ENCODE measurements around the gene BCL2L13.
A peak's percentile ranks its signal among the peaks of the same experiment; 100 is the strongest.

BCL2L13 gene, protein sequence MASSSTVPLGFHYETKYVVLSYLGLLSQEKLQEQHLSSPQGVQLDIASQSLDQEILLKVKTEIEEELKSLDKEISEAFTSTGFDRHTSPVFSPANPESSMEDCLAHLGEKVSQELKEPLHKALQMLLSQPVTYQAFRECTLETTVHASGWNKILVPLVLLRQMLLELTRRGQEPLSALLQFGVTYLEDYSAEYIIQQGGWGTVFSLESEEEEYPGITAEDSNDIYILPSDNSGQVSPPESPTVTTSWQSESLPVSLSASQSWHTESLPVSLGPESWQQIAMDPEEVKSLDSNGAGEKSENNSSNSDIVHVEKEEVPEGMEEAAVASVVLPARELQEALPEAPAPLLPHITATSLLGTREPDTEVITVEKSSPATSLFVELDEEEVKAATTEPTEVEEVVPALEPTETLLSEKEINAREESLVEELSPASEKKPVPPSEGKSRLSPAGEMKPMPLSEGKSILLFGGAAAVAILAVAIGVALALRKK

GRCh38 chr22:17638432-17639246 is at the start of gene BCL2L13:
TSS of gene BCL2L13 (plus strand) at chr22:17638757. CDS start at chr22:17655712, 16,955 bp downstream.
- DNase-seq = peak; percentile 86 to 87

- DNase-seq = no peak
Observed at GRCh38 chr22:17589810-17590375, 48.7 kb upstream of the BCL2L13 start.

- DNase-seq = no peak
Observed at GRCh38 chr22:17590586-17590985, 48.0 kb upstream of the BCL2L13 start.

DNA sequence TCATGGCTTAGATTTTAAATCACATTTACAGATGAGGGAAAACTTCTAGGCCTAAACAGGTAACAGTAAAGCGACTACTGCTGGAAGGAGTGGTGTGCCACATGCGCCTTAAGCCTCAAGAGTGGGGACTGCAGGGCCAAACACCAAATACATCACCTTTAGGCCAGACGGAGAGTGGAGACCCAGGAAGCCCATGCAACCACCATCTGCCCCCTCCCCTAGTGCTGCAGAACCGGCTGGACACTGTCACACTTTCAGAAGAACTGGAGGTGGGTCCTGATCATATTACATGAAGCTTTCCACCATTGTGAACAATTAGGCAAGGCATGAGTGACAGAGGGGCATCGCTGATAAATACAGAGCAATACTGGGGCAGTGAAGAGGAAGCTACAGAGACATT is 46.4 kb upstream of the BCL2L13 start:
- DNase-seq = no peak

DNA sequence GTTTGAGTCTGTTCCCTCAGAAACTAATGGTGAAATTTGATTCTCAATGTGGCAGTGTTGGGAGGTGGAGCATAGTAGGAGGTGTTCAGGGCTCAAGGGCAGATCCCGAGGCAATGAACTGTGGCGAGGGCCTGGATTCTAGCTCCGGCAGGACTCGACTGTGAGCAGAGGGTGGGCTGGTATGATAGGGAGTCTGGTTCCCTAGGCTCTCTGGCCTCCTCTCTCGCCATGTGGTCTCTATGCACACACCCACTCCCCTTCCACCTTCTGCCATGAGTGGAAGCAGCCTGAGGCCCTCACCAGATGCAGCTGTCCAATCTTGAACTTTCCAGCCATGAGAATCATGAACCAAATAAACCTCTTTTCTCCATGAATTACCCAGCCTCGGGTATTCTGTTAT is 42.3 kb upstream of the BCL2L13 start:
- no peak for DNase-seq

DNA sequence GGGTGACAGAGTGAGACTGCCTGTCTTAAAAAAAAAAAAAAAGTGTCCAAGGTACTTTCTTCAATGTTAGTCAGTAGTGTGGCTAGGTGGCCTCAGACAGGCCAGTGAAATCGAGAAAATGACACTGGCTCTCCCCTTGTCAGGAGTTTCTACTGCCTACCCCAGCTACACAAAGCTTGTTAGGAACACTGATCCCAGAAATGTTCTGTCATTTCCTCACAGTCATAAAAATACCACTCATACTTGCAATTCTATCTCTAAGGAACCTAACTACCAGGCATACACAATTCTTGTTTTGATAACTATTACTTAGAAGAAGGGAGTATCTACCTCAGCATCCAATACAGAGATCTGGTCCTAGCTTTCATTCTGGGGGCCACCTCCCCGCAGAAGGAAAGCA is 41.3 kb upstream of the BCL2L13 start:
- no peak for DNase-seq

- no peak for DNase-seq
Observed at GRCh38 chr22:17598318-17598717, 40.2 kb upstream of the BCL2L13 start.

DNA sequence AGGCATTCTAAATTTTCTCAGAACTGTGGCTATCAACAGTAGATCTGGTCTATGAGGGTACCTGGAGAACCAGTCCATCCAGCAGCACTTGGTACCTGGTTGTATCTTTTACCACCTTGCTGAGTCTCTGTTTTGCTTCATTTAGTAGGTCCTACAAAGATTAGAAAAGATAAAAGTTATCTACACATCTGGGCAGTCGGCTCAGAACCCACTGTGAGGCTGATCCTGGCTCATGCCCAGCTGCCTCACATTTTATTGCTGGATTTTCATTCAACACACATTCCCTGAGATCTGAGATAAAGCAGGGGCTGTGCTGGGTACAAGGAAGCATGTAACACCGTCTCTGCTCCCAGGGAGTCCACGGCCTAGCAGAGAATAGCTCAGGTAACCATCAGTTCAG is 37.5 kb upstream of the BCL2L13 start:
- no peak for DNase-seq

DNA sequence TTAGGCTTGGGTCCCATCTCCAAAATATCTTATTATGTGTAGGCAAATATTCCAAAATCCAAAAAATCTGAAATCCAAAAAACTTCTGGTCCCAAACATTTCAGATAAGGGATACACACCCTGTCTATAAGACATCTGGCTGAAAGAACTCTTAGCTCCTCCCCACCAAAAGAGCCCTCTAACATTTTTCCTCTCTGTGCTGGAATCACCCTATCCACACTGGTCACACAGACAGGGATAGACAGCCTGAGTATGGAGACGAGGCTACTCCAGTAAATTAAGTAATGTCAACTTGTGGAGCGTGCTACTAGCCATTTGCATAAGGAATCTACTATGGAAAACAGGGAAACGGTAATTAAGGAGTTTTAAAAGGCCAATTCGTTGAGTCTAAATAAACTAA is 34.9 kb upstream of the BCL2L13 start:
- no peak for DNase-seq

DNA sequence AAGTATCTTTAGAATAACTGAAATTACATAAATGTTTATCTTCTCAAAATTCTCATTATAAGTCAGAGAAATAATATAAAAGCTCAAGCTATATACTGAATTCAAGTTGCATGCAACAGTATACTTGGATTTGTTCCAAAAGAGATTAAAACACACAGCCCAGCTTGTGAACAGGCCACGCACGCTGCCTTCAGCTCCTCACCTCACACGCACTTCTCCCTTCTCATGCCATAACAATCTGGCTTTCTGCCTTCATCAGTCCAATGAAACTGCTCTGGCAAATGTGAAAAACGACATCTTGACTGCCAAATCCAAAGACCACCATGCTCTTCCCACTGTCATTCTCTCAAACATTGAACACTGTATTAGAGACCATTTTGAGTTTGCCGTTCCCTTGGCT is 32.1 kb upstream of the BCL2L13 start:
- no peak for DNase-seq

- no peak for DNase-seq
Observed at GRCh38 chr22:17607891-17608521, 30.6 kb upstream of the BCL2L13 start.

- DNase-seq = no peak
Observed at GRCh38 chr22:17612057-17612456, 26.5 kb upstream of the BCL2L13 start.

DNA sequence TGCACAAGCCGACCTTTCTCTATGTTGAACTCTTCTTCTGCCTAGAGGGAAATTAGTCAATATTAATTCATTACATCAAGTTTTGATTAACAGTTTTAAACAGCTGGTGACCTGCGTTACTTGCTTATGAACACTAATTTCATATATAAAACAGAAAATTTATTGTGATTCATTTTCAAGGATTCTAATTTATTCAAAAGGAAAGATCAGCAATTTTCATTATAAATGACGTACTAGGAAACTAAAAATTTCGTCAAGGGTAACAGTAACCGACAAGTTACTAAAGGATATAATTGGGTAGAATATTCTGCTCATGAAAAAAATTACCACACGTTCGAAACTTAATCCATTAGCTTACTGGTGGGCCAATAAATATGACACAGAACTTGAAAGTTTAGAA is 25.3 kb upstream of the BCL2L13 start:
- DNase-seq = no peak

GRCh38 chr22:17627961-17628405 is 10.6 kb upstream of the BCL2L13 start:
- no peak for DNase-seq

DNA sequence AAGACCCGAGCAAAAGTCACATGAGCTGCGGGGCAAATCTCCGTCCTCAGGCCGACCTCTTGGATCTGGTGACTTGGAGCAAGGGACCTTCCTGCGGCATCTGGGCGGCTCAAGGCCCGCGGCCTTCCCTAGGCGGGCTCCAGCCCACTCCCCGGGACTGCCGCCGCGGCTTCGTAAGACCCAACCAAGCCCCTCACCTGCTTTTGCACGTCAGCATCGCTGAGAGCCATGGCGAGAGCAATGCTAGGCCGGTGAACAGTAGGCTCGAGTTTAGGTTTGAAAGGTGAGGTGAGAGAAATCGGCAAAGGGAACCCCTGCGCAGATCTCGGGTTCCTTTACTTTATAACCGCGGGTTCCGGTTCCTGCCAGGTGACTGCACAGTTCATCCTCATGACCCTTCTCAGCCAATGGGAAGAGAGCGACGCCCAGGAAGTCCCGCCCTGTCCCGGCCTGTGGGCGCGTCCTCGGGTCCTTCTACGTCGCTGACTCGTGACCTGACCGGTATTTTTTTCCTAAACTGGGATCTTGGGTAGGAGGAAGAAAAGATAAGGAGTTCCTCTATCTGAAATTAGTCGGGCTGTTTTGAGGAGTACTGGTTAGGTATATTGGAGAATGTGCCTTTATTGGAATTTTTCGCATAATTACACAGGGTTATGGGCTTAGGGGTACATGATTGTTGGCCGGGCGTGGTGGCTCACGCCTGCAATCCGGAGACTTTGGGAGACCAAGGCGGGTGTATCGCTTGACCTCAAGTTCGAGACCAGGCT is 10.0 kb upstream of the BCL2L13 start, which contains the start of gene ATP6V1E1:
Gene ATP6V1E1 (minus strand): TSS at position 344 of the 767 bp plus-strand sequence. CDS start 114 bp downstream, at position 230.
- peak; percentile 89 to 93 for DNase-seq

DNA sequence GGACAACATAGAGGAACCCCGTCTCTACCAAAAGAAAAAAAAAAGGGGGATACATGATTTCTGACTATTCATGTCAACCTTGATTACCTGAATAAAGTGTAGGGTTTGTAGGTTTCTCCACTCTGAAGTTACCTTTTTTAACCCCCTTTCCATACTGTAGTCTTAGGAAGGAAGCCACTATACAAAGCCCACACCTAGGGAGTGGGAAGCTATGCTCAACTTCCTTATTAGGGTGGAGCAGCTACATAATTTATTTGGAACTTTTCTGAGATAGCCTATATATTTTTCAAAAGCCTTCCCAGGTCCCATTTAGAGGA is 9.4 kb upstream of the BCL2L13 start:
- no peak for DNase-seq

- DNase-seq = no peak
Observed at GRCh38 chr22:17629641-17630040, 8.9 kb upstream of the BCL2L13 start.

GRCh38 chr22:17631076-17631565 is 7.4 kb upstream of the BCL2L13 start:
- no peak for DNase-seq

DNA sequence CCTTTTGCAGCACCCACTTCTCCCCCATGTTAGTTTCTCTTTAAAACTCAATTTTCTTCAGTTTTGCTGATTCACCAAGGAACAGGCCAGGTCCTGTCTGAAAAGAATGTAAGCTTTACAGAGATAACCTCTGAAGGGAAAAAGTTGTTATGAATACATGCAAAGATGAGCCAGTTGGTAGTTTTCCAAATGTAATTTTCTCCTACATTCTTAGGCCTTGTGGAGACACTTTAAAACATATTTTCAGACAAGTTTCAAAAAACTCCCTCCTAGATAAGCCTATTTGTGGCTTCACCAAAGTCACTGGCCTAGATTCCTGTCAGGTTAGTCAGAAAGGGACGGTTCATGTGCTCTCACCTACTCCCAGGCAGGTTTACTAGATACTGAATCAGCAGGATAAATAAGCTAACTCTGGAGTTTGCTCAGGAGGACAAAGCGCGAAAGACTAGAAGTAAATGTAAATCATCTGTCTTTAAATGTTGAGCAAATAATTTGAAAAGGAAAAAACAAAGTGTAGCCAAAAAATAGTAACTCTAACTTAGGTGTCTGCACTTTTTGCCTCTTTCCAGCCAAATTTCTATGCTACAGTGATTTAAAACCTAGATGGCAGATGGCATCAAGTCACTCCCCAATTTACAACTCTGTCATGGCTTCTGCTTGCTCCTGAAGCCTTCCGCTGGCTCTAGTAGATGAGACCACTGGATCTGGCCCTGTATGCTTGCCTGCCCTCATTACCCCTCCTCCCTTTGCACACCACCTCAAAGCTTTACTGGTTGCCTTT is 5.2 kb upstream of the BCL2L13 start:
- no peak for DNase-seq

GRCh38 chr22:17633998-17634323 is 4.6 kb upstream of the BCL2L13 start:
- no peak for DNase-seq

DNA sequence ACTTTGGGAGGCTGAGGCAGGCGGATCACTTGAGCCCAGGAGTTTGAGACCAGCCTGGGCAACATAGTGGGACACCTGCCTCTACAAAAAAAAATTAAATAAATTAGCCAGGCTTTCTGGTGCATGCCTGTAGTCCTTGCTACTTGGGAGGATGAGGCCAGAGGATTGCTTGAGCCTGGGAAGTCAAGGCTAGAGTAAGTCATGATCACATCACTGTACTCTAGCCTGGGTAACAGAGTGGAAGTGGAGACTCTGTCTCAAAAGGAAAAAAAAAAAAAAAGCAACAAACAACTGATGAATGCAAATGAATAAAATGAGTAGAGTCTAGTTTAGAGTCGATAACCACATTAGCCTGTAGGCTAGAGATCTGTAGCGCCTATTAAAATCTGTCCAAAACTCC is 3.9 kb upstream of the BCL2L13 start:
- no peak for DNase-seq
